ENCODE data around the gene USP1.

USP1 gene

DNA sequence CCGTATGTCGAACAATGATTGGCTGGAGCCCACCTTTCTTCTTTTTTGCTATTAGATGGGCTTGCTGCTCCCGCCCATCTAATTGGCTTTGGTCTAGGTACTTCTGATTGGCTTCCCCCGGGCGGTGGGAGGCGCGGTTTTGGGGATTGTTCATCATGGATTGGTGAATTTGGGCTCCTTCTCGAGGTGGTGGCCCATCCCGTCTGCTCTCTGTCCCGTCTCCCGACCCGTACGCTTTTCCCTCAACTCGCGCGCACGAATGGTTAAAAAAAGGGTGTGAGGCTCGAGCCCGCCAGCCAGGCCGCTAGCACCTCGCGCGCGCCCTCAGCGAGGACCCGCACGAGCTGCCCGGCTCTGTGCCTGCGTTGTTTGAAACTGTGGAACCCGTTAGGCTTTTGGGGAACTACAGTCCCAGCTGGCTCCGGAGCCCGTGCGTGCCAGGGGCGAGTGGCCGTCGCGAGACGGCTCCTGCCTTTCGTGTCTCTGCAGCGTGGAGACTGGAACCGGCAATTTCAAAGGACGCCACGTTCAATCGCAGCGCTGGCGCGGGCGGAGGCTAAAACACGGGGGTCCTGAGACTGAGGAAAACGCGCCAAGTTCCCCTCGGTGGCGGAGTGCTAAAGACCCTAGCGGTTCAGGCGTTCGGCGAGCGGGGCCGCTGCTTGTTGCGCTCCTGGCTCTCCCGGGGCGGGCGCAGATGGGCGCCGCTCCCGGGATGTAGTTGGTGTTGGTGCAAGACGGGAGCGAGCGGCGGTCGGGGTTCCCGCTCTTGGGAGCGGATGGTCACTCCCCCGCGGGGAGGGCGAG lies at the start of gene USP1:
Gene USP1 (plus strand): TSS at position 584 of the 807 bp plus-strand sequence. CDS start 2,819 bp downstream, outside the sequence.
- peak; percentile 95 to 100 for DNase-seq

DNA sequence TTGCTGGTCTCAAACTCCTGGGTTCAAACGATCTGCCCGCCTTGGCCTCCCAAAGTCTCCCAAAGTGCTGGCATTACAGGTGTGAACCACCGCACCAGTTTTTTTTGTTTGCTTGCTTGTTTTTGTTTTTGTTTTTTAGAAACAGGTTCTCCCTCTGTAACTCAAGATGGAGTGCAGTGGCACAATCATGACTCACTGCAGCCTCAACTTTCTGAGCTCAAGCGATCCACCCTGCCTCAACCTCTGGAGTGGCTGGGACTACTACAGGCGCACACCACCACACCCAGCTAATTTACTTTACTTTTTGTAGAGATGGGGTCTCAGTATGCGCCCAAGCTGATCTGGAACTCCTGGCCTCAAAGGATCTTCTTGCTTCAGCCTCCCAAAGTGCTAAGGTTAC lies 47.3 kb upstream of the USP1 start:
- no peak for DNase-seq

DNA sequence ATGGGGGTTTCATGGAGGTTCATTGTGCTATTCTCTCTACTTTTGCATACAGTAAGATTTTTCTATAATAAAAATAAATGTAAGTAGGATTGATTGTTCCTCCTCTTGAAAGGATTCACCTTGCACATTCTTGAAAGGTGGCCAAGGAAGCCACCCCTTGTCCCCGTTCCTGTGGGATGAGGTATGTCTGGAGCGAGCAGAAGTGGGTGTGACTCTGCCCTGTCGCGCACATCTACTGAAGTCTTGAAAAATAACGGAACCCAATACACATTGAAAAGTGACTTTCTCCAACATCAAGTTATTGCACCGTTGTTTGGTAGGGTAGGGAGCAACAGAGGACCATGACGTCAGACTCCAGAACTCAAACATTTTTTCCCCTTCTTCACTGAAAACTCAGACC lies 46.8 kb upstream of the USP1 start:
- no peak for DNase-seq

DNA sequence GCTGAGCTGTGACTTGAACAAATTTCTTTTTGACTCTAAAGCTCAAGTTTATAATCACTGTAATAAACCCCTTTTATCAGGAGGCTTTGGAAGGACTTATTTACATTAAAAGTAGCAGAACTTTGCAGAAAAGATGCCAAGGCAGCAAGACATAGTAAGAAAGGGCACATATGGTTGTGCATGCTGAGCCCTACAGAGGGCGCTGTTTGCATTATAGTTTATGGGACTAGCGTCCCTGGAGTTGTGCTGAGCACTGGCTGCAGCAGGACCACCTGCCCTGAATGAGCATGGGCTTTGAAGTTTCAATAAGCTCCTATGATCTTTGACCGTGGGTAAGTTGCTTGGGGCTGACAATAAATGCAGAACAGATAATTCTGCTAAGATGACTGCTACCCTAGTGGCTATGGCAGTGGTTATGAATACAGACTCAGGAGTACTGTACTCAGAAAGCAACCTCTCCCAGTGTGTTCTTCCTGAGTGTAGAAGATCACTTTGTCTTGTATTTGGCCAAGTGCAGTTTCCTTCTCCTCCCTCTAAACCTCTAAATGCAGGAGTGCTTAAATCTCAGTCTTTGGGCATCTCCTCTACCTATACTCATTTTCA lies 45.4 kb upstream of the USP1 start:
- DNase-seq = peak in 1 of 2 donors; percentile 18

GRCh38 chr1:62392951-62393350 lies 43.9 kb upstream of the USP1 start:
- no peak for DNase-seq

GRCh38 chr1:62394646-62395045 lies 42.2 kb upstream of the USP1 start:
- DNase-seq = no peak

GRCh38 chr1:62395291-62395690 lies 41.6 kb upstream of the USP1 start:
- DNase-seq = no peak

DNA sequence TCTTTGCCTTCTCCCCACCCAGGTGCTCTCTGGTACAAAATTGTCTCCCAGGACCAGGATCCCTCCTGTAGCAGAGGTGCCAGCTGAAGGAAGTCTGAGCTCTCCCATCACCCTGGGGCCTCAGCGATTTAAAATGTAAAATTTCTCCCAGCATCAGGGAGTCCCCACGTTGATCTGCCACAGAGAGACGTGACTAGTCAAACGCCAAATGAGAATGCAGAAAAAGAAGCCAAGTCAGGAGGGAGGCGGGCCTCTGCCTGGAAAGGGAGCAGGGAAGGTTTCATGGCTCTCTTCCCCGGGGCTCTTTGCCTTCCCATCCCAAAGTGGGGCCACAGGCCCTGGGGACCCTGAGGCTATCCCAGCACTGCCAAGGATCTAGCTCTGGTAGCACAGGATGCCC lies 40.0 kb upstream of the USP1 start:
- no peak for DNase-seq

DNA sequence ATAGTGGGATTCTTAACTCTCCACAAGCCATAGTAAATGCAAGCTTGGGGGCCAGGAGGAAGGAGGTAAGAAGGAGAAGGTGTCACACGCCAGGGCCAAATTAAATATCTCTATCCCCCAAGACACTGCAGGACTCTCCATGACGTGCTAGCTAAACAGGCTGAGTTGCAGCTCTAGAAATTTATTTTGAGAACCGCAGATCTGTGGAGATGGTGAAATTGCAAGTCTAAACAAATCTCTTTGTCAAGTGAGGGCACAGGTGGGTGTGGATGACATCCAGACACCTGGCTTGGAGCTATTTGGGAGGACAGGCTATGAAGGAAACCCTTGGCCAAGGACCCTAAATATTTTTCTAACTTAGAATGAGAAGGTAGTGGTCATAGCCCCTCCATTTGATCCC lies 39.5 kb upstream of the USP1 start:
- no peak for DNase-seq

DNA sequence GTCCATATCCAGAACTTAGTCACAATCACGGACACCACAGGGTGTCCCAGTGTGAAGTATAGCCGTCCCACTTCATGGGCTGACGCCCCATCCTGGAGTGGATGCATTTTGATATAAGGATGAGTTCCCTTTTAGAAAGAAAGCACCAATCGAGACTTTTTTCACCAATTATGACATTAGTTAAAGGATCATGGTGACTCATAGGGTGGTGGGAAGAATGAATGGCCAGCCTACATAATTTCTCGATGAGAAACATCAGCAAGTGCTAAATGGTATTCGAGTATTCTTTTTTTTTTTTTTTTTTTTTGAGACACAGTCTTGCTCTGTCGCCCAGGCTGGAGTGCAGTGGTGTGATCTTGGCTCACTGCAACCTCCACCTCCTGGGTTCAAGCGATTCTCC lies 38.5 kb upstream of the USP1 start:
- no peak for DNase-seq

GRCh38 chr1:62401034-62401760 lies 35.7 kb upstream of the USP1 start:
- DNase-seq = no peak

DNA sequence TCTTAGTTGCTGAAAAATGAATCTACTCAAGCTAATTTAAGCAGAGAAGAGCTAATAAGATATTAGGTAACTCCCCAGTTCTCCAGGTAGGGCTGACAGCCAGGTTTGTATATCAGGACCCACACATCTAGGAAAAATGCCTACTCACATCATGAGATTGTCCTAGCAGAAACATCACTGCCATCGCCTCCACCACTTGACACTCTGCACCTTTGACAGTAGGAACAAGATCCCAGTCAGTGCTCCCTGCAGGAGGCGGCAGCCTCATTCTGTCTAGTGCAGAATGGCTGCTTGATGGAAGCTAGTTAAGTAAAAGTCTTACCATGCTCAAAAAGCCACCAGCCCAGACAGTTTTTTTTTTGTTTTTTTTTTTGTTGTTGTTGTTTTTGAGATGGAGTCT lies 31.6 kb upstream of the USP1 start:
- DNase-seq = no peak

GRCh38 chr1:62406576-62406975 lies 30.3 kb upstream of the USP1 start:
- DNase-seq = no peak

- DNase-seq = peak in 1 of 2 donors; percentile 9
Observed at GRCh38 chr1:62407398-62408009, 29.3 kb upstream of the USP1 start.

DNA sequence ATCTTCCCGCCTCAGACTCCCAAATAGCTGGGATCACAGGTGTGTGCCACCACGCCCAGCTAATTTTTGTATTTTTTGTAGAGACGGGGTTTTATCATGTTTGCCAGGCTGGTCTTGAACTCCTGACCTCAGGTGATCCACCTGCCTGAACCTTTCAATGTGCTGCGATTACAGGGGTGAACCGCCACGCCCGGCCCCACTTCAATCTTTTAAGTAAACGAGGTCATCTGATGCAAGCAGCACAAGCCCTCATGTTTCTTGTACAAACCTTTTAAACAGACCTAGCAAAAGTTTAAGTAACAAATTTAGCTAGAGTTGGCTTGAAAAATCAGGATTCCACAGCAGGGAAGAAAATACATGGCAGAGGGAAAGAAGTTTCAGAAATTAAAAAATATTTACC lies 21.2 kb upstream of the USP1 start:
- no peak for DNase-seq

DNA sequence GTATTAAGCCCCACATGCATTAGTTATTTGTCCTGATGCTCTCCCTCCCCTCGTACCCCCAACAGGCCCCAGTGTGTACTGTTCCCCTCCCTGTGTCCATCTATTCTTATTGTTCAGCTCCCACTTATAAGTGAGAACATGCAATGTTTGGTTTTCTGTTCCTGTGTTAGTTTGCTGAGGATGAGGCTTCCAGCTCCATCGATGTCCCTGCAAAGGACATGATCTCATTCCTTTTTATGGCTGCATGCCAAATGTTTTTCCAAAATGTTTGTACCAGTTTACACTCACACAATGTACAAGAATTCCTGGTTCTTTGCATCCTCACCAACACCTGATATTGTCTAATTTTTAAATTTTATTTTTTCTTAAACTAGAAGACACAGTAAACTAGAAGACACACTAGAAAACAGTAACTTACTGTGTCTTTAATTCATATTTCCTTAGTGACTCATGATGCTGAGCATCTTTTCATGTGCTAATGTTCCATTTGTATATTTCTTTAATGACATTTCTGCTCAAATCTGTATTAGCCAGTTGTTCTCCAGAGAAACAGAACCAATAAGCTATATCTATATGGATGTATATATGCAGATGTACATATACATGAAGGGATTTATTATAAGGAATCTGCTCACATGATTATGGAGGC lies 19.4 kb upstream of the USP1 start:
- DNase-seq = no peak

GRCh38 chr1:62420214-62420613 lies 16.6 kb upstream of the USP1 start:
- no peak for DNase-seq

DNA sequence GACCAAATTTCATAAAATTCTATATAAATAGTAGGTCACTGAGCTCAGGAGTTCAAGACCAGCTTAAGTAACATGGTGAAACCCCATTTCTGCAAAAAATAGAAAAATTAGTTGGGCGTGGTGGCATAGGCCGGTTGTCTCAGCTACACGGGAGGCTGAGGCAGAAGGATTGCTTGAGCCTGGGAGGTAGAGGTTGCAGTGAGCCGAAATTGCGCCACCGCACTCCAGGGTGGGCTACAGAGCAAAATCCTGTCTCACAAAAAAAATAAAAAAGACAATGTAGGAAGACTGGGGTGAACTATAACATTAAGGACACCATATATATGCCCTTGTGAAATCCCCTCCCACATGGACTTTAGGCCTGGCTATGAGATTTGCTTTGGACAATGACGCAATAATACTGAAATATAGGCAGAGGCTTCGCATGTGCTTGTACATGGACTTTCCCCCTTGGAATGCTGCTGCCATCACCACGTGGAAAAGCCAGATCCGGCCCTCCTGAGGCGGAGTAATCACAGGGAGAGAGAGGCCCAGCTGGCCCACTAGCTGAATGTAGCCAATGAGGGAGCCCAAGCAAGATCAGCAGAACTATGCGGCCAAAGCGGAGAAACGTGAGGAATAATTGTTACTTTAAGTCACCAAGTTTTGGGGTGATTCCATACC lies 13.1 kb upstream of the USP1 start:
- no peak for DNase-seq

DNA sequence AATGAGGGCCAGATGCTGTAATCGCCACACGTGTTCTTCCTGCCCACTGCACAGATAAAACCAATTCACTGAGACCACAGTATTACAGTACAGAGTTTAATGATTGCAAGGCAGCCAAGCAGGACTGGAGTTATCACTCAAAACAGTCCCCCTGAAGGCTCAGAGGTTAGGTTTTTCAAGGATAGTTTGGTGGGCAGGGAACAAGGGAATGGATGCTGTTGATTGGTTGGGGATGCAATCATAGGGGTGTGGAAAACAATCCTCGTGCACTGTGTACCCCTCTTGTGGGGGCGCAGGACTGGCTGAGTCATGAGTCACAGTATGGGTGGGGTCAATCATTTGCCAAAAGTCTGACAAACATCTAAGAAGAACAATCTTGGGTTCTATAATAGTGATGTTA lies 12.4 kb upstream of the USP1 start:
- DNase-seq = no peak

GRCh38 chr1:62425041-62425440 lies 11.8 kb upstream of the USP1 start:
- no peak for DNase-seq

DNA sequence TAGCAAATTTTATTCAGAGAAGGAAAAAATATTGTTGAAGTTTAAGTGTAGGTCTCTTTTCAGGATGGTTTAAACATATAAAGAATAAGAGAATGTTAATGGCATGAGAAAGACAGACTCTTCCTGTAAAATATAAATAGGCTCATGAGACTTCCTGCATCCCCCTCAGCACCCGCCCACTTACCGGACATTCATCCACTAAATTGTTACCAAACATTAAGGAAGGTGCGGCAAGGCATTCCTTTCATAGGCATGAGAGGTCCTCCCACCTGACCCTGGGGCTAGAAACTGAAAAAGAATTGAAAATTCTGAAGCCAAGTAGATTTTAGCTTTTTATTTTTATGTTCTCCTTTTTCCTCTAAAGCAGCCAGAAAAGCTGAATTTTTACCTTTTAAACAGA lies 10.6 kb upstream of the USP1 start:
- DNase-seq = no peak

GRCh38 chr1:62426794-62427193 lies 10.1 kb upstream of the USP1 start:
- DNase-seq = no peak

DNA sequence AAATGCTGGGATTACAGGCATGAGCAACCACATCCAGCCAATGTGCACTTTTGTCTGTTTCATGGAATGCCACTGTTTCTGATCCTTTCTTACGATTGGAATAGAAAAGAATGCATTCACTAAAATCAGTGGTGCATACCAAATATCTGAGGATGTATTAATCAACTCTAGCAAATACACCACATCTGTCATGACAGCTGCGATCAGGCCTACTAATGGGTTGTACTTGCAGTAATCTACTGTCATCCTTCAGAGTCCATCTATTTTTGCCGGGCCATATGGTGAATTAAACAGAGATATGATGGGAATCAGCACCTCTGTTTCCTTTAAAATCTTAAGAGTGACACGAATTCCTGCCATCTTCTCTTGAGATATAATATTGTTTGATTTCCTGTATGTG lies 8.5 kb upstream of the USP1 start:
- no peak for DNase-seq
